HG03097 (cell line): Measurements from ENCODE around the gene SFXN3.

ENCODE experiments used
- ATAC-seq: cut with Tn5 transposase; IDR thresholded peaks from one replicate; pipeline ENCODE4 v1.9.1; 2021; ENCODE audit not compliant: unreplicated experiment, low FRiP score

The SFXN3 gene

DNA sequence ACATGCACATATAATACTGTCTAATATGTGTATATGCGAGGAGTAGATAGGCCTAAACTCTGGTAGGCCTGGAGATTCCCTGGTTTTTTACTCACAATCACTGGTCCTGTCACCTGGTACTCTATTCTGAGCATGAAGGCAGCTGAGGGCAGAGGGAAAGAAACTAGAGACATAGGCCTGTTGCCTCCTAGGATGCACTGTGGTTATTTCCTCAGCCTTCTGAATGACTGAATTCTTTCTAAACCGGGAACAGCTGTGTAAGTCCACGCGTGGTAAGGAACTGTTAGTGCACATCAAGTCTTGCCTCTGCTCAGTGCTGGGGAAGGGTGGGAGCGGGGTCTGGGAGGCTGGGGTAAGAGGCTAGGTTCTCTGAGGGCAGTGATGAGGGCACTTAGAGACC, 38.4 kb downstream of the SFXN3 start:
- ATAC-seq = no peak

DNA sequence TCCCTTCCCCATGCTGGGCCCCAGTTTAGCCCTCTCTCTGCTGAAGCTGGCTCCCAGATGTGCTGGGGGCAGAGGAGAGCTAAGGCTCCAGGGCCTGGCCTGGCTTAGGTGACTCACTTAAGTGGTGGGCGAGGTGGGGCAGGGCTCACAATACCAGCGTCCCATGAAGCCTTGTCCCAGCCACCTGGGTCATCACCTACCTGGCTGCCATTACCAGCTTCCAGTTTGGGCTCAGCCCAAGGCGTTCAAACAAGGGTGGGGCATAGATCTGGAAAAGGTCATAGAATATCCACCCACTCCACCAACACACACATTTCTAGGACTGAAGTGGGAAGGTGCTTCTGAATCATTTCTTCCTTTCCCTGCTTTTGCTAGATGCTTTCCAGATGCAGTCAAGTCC, 39.1 kb downstream of the SFXN3 start:
- no peak for ATAC-seq

DNA sequence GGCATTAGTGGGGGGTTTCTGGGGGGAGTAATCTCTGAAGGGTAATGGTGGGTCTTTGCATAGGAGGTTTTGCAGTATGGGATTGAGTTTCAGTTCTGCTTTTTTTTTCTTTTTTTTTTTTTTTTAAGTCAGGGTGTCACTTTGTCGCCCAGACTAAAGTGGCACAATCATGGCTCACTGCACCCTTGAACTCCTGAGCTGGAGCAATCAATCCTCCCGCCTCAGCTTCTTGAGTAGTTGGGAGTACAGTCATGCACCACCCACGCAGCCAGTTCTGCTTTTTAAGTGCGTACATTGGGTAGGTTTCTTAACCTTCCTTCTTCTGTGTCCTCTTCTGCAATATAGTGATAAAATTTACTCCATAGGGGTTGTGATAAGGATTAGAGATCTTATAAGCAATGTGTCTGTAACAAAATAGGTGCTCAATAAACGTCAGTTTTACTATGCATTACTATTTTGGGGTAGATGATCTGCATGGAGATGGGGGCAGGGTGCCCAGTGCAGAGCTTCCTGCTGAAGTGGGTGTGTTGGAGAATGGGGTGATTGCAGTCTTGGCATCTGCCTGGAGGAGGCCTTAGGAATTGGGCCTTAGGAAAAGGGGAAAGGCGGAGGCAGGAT, 40.3 kb downstream of the SFXN3 start:
- ATAC-seq = no peak

DNA sequence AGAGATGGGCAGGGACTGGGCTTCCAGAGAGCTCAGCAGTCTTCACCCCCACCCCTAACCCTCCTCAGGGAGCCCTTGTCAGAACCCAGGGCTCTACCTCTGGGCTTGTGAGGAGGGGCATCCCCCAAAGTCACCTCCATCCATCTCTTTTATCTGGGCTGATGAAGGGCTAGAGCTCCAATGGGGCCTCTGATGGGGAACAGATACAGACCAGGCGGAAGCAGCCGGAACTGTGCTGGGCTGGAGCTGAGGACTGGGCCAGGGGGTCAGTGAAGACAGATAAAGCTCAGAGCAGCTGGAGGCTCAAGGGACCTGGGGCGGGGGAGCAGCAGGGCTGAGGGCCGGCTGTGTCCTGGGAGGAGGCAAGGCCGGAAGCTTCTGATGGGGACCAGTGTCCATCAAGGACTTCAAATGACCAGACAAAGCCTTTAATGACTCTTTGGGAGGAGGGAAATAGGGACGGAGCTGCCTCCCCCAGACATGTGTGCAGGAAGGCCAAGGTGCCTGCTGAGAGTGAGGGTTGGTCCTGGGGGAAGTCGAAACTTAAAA, 40.9 kb downstream of the SFXN3 start:
- ATAC-seq = no peak

DNA sequence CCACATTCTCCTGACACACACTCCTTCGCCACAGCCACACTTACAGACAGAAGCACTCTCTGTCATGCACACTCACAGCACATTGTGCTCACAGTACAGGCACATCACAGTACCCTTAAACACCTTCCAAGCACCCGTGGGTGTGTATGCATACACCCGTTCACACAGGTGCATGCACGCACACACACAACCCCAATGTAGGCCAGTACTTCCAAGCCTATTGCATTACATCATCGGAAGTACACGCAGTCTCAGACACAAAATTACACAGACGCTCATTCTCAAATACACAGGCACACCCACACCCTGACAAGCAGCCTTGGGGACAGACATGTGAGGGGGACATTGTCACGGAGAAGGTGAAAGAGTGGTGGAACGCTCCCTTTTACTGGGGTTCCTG, 41.9 kb downstream of the SFXN3 start:
- no peak for ATAC-seq

DNA sequence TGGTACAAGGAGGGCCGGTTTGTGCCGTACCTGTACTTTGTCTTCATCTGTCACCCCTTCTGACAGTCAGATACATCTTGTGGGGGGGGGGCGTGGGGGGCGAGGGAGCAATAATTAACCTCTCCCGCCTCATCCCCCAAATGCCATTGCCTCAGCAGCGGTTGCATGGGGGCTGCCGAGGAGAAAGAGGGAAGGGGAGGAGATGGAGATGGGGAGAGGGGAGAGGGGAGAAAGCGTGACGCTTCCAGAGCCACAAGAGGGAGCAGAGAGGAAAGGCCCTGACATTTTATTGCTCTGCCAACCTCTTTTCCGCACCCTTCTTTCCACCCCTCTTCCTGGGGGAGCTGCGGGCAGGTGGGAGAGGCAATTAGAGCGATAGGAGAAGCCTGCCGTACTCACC, 42.6 kb downstream of the SFXN3 start:
- ATAC-seq = no peak

DNA sequence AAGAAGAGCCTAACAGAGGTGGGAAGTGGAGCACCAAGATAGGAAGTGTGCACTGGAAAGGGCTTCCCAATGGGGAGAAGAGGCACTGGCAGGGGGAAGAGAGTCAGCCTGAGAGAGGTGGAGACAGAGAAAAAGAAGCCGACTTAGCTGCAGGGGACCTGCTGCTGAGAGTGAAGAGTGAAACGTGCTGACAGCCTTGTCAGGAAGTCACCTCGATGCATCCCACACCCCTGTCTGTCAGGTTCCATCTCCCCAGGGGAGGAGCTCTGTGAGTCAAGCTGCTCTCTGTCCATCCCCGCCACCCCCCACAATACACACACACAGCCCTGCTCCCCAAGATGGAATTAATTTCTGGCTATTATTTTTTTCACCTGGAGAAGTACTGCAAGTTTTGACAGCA, 44.7 kb downstream of the SFXN3 start:
- ATAC-seq = no peak

DNA sequence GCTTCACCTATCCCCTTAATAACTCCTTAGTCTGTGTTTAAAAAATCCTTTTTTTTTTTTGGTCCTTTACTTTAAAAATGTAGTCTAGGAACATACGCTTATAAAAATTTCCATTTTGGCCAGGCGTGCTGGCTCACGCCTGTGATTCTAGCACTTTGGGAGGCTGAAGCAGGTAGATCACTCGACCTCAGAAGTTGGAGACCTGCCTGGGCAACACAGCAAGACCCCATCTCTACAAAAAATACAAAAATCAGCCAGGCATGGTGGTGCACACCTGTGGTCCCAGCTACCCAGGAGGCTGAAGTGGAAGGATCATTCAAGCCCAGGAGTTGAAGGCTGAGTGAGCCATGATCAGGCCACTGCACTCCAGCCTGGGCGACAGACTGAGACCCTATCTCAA, 45.6 kb downstream of the SFXN3 start:
- ATAC-seq = no peak

DNA sequence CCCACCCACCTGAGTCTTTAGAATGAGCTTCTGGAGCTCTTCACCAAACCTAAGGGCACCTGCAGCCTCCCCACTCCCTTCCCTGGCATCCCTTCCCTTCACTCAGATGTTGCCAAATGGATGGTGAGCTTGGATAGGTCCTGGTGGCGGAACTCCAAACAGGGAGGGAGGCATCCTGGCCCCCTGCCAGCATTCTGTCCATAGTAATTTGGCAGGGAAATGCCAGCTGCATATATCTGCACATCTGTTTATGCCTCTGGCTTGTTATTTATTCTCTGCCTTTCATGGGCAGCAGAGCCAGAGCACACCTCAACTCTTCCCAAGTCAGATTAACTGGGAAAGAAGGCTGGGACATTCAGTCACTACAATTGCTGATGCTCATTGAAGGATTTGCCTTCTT, 48.8 kb downstream of the SFXN3 start:
- ATAC-seq = no peak

DNA sequence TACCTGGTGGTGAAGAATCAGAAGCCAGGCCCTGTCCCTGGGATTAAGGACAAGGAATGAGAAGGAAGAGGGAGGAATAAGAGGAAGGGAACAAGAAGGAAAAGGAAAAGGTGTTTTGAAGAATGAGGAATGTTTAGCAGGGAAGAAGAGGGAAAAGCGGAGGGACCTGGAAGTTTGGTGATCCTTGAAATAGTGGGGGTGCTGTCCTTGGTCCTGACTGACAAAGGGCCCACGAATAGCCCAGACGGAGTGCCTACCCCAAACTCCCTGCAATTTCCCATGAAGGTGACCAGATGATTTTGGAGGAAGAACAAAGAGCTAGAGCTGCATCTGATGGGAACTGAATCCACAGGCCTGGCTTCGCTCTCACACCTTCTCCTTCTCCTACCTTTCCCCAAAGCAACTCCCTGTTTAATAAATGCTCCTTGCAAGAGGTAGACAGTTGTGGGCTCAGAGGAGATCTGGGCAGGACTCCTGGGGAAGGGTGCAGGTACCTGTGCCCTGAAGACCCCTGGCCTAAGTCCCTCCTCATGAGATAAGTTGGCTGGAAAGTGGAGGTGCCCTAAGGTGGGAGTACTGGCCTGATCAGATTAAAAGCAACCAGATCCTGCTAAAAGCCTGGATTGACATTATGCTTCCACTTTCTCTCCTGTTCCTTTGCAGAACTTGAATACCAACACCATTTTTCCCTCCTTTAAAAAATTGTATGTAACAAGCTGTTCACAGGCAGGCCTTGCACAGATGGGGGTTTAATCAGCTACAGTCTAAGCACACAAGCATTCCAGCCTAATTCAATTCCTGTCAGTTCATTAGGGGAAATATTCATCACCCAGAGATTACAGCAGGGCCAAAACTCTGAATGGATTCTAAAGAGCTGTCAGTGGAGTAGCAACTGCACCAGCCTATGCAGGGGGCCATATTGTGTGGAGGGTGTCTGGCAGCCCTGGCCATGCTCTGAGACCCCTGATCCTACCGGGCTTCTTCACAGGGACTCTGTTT, 50.2 kb downstream of the SFXN3 start:
- ATAC-seq = no peak

DNA sequence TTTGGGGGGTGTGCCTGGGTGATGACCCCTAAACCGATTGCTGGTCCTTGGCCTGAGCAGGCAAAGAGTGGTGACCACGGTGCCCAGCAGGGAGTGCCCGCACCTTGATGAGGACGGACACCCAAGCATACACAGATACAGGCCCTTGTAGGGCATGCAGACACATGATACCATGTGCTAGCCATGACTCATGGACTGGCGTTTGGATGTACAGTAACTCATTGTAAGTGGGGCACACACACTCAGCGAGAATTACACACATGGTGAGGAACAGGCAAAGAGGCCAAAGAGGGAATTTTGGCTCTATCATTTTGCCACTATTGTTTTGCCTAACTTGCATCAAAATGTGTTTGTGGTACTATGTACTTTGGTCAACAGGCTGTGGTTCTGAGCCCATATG, 54.8 kb downstream of the SFXN3 start:
- ATAC-seq = no peak

DNA sequence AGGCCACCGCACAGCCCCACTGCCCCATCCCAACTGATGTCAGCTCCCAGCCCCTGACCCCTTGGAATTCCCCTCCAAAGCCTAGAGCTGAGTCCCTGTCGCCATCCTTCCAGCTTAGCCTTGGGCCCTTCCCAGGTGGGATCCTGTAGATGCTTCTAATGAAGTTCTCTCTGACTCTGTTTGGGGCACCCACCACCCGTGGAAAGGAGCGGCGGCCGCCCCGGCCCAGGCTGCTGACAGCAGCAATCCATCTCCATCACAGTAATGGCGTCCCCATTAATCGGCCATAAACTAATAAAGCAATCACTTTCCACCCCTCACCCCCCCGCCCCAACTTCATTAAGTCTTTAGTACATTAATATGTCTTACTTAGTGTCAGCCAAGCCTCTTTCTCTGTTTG, 56.3 kb downstream of the SFXN3 start:
- no peak for ATAC-seq

DNA sequence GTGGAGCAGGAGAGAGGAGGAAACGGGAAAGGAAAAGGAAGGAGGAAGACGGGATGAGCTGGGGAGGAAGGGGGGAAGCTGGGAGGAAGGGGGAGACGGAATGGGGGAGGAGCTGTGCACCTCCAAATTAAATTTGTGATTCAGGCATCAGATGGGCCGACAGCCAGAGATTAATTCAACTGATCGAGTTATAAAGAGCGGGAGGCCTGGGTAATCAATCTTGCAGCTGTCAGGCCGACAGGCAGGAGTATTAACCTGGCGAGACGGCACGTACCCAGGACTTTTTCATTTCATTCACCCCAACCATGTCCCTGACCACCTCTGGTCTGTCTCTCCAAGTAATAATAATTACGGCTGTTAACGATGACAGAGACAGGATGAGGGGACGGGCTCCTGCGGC, 56.9 kb downstream of the SFXN3 start:
- ATAC-seq = no peak

DNA sequence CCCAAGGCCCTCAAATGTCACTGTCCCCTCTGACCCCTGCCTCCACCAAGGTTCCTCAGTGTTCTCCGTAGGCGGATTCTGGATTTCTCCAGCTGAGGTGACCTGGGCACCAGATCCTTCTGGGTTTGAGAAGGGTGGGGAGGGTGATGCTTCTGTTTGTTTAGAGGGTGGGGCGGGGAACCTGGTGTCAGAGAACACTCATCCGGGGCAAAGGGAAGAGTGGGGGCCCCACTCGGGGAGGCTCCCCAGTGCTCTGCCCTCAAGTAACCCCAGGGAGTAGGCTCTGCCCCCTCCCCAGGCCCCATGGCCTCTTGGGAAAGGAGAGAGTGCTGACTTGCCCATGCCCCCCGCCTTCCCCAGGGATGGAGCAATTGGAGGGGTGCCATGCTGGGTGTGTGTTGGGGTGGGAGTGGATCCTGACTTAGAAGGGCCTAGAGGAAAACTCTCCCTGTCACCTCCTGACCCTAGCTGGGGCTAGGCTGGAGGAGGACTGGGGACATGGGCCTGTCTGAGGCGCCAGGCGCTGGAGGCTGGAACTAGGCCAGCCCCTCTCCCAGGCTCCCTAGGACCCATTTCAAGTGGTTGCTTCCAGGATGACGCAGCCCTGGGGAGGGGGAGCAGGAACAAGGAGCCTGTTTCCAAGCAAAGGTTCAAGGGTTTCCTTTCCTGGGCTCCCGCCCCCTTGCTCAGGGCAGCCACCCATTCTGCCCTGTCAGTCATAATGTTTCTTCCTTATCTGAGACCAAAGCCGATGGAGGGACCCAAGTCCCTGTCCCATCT, 58.7 kb downstream of the SFXN3 start:
- ATAC-seq = no peak

DNA sequence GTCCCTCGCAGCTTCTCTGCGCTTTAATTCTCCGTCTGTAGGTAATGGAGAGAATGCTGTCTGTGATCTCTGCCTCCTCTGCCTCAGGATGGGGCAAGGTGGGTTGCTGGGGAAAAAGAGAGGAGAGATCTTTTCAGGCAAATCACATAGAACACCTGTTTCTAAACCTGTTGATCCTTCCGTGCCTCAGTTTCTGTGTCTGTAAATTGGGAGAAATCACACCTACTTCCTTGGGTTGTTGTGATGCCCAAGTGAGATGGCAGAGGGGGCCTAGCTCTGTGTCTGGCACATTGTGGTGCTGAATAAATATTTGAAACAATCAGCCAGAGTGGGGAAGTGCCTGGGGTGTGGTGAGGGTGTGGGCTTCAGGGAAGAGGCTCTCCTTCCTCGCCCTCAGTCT, 59.6 kb downstream of the SFXN3 start:
- no peak for ATAC-seq
